Urinary bladder (tissue), 2 donors: ENCODE measurements around the gene PRRG3. TPM values are rescaled to one million over a fixed set of nuclear protein-coding genes. Genes with fewer than 3 reads are reported as not detected.

Experiments
- polyA plus RNA-seq: library from polyadenylated mRNA; stranded (reverse); fragments of 200-250 nt; gene quantifications from one replicate; pipeline ENCODE4 v1.2.3, GENCODE V29; 2013
- total RNA-seq: library from RNA; depleted of rRNA; stranded (reverse); fragments of >200 nt; gene quantifications from one replicate; pipeline ENCODE4 v1.2.3, GENCODE V29; 2014
- donor health status: healthy.

PRRG3 gene
- total and polyA plus RNA-seq, 2 donors = 1.3 to 15.2 TPM

Other genes with a start within 250 kb of the PRRG3 start
- not detected for gene PASD1, start 131.8 kb upstream of the PRRG3 start, total RNA-seq
- gene PASD1, start 131.8 kb upstream of the PRRG3 start, polyA plus RNA-seq = not detected
- not detected for gene FATE1, start 20.6 kb downstream of the PRRG3 start, total RNA-seq
- 0.13 TPM for gene FATE1, start 20.6 kb downstream of the PRRG3 start, polyA plus RNA-seq
- gene CNGA2, start 39.3 kb downstream of the PRRG3 start, total RNA-seq = not detected
- gene CNGA2, start 39.3 kb downstream of the PRRG3 start, polyA plus RNA-seq = not detected
- gene MAGEA4, start 217.4 kb downstream of the PRRG3 start, total RNA-seq = not detected
- gene MAGEA4, start 217.4 kb downstream of the PRRG3 start, polyA plus RNA-seq = not detected